HUES6 (cell line): Measurements from ENCODE around the gene MGAT4B.
A peak's percentile ranks its signal among the peaks of the same experiment; 100 is the strongest.

Source experiments
- H3K27ac ChIP-seq: 2 replicates; pipeline ENCODE4 v1.7.0; 2013; ENCODE audit warnings: low read depth, mild to moderate bottlenecking, low read length, inconsistent platforms
- H3K27me3 ChIP-seq: 2 replicates; pipeline ENCODE4 v1.6.1; 2013; ENCODE audit warnings: low read length; ENCODE audit not compliant: control insufficient read depth, insufficient read depth
- H3K36me3 ChIP-seq: 2 replicates; pipeline ENCODE4 v1.6.1; 2013; ENCODE audit warnings: low read length; ENCODE audit not compliant: control insufficient read depth, insufficient read depth
- H3K4me1 ChIP-seq: 2 replicates; pipeline ENCODE4 v1.6.1; 2013; ENCODE audit warnings: low read length; ENCODE audit not compliant: control insufficient read depth, insufficient read depth
- H3K4me3 ChIP-seq: 2 replicates; pipeline ENCODE4 v1.5.1; 2013; ENCODE audit warnings: low read depth, low read length
- H3K9ac ChIP-seq: one replicate; pipeline ENCODE4 v1.6.1; 2013; ENCODE audit warnings: mild to moderate bottlenecking, low read length
- H3K9me3 ChIP-seq: 2 replicates; pipeline ENCODE4 v1.6.1; 2013; ENCODE audit warnings: low read depth, low read length; ENCODE audit not compliant: control insufficient read depth, insufficient read depth

Gene MGAT4B

DNA sequence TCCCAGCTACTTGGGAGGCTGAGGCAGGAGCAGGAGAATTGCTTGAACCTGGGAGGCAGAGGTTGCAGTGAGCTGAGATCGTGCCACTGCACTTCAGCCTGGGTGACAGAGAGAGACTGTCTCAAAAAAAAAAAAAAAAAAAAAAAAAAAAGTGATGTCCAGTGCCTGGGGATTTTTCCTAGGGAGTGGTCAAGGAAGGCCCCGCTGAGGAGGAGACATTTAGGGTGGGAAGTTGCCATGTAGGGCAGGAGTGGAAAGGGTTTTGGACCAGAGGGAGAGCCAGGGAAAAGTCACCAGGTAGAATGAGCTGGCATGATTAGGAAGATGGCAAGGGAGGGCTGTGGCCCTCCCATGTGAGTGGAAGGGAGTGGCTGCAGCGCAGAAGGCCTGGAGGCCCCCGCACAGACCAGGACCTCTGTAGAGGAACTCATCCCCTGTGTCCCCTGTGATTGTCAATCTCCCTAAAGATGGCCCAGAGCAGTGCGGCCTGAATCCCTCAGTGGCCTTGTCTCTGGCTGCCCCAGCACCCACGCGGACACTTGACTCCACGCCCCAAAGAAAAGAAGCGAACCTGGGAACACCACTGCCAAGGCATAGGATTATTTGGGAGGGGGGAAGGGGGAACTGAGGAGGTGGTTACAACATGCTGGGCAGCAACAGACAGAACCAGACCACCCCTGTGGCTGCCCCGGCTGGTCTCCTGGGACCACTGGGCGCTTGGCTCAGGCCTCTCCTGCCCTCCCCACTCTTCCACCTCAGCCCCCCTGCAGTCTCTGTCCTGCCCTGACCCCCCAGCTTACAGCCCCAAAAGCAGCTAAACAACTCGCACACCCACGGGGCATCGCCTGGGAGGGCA is 11.5 kb upstream of the MGAT4B start:
- H3K36me3 ChIP-seq = peaks cover 20% of the 10 kb centered on the region
- no peaks in the 10 kb centered on the region for H3K27me3 ChIP-seq
- H3K4me1 ChIP-seq = peaks cover 39% of the 10 kb centered on the region
- peak overlapping the region; percentile 85; the same call in 1 of the 2 replicates for H3K27ac ChIP-seq
- no peaks in the 10 kb centered on the region for H3K9me3 ChIP-seq
- H3K9ac ChIP-seq = peak overlapping the region; percentile 84
- peak overlapping the region; percentile 53 for H3K4me3 ChIP-seq

DNA sequence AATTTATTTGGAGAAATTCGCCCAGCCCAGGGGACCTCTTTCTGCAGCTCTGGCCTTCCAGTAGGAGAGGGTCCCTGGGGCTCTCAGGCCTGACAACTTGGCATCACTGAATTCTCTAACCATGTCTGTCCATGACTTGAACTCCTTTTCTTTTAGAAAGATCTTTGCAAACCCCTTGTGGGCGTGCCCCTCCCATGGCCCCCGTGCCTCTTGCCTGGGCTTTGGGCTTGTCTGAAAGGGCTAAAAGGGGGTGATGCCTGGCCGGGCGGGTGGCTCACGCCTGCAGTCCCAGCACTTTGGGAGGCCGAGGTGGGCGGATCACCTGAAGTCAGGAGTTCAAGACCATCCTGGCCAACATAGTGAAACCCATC is 10.8 kb upstream of the MGAT4B start:
- no peak overlapping the region for H3K27ac ChIP-seq
- no peaks in the 10 kb centered on the region for H3K9me3 ChIP-seq
- no peaks in the 10 kb centered on the region for H3K27me3 ChIP-seq
- H3K4me1 ChIP-seq = peaks cover 36% of the 10 kb centered on the region
- peak overlapping the region; percentile 56 for H3K9ac ChIP-seq
- peak overlapping the region; percentile 55 for H3K4me3 ChIP-seq
- peaks cover 20% of the 10 kb centered on the region for H3K36me3 ChIP-seq

DNA sequence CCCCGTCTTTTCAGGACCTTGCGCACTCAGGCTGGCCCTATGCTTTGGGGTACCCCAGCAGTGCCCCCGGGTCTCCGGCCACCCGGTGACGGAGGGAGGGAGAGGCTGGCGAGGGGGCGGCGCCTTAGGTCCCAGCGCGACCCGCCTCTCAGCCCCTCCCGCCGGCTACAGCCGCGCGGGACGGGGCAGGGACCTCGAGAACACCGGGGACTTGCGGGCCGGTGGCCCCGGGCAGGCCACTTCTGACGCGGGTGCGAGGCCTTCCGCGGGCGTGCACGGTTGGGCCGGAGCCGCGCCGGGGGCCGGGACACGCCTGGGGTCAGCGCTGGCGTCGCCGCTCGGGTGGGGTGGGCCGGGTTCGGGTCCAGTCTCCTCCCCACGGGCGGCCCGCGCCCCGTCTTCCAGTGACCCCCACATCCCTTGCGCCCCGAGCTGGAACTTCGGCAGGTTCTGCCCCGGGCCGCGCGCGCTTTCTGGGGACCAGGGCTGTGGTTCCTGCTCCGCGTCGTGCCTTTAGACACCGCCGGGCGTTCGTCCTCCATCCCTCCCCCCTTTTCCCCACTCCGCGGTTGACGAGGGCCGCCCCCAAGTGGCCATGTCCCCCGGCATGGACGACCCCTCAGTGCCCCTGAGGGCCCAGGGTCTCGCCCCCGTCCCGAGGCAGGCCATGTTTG is 10.3 kb upstream of the MGAT4B start:
- peak overlapping the region; percentile 55 for H3K4me3 ChIP-seq
- H3K27ac ChIP-seq = no peak overlapping the region
- H3K9me3 ChIP-seq = no peaks in the 10 kb centered on the region
- peaks cover 20% of the 10 kb centered on the region for H3K36me3 ChIP-seq
- H3K9ac ChIP-seq = peak overlapping the region; percentile 56
- peaks cover 31% of the 10 kb centered on the region for H3K4me1 ChIP-seq
- no peaks in the 10 kb centered on the region for H3K27me3 ChIP-seq

DNA sequence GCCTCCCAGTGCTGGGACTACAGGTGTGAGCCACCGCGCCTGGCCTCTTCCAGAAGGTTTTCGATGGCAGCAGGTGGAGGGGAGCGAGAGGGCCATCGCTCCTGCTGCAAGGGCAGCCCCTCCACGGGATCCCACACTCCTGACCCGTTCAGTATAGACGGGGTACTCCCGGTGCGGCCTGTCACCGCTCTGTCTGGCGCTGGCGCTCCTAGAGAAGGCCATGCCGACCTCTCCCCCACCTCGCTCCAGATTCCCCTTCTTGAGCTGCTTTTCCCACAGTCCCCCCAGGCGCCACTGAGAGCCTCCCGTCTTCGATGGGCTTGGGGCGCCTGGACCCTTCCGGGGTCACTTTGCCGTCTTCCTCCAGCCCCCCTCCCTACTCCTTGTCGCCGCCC is 9.7 kb upstream of the MGAT4B start:
- H3K9ac ChIP-seq = no peak overlapping the region

DNA sequence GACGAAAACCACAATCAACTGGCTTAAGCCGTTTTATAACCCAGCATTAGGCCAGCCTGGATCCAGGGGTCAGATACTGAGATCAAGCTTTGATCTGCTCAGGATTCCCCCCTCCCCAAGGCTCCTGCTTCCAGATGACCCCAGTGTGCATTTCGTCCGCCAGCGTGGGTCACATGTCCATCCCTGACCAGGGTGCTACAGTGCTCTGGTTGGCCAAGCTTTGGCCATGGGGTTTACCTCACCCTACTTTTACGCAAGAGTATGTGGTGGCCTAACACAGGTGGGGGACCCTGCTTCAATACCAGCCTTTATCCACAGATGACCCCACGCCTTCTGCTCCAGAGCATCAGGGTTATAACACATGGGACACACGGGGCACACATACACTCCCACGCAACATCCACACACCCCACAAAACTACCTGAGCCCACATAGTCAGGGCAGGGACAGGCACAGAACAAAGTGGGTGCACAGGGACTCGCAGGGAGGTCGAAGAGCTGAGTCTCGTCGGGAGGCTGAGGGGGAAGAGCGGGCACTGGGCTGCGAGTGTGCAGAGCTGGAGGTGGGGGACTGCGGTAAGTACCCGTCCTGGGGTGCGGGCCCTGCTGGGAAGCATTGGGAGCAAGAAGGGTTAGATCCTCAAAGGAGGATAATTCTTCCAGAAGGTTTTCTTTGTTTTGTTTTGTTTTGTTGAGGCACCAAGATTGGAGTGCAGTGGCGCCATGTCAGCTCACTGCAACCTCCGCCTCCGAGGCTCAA is 9.0 kb upstream of the MGAT4B start:
- H3K27ac ChIP-seq = no peak overlapping the region
- no peak overlapping the region for H3K9ac ChIP-seq
- no peaks in the 10 kb centered on the region for H3K9me3 ChIP-seq
- H3K4me3 ChIP-seq = no peak overlapping the region
- no peaks in the 10 kb centered on the region for H3K27me3 ChIP-seq
- peaks cover 20% of the 10 kb centered on the region for H3K36me3 ChIP-seq
- H3K4me1 ChIP-seq = peaks cover 29% of the 10 kb centered on the region

More for the DNA sequence above, 9.7 kb upstream of the MGAT4B start:
- Histone ChIP-seq H3K27me3 (no peaks in the 10 kb centered on the region), H3K4me3 (peak overlapping the region; percentile 55), H3K4me1 (peaks cover 29% of the 10 kb centered on the region), H3K36me3 (peaks cover 20% of the 10 kb centered on the region), H3K9me3 (no peaks in the 10 kb centered on the region), H3K27ac (no peak overlapping the region)

DNA sequence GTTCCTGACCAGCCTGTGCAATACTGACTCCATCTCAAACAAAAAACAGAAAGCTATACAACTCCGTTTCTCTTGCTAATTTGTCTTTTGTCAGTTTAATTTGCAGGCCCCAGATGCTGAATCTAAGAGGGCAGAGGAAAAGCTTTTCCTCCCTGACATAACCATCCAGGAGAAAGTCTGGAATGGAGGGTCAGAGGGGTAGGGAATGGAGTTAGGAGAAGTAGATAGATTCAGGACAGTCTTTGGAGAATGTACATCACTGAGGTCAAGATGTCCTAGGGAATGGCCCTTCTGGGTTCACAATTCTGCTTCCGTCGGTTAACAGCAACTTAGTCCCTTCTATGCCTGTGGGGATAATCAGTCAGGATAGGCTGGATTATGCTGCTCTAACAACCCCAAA is 7.4 kb upstream of the MGAT4B start:
- Histone ChIP-seq H3K9ac (no peak overlapping the region), H3K4me3 (no peak overlapping the region), H3K4me1 (peaks cover 15% of the 10 kb centered on the region), H3K27me3 (no peaks in the 10 kb centered on the region), H3K36me3 (peaks cover 20% of the 10 kb centered on the region), H3K9me3 (no peaks in the 10 kb centered on the region), H3K27ac (no peak overlapping the region)

DNA sequence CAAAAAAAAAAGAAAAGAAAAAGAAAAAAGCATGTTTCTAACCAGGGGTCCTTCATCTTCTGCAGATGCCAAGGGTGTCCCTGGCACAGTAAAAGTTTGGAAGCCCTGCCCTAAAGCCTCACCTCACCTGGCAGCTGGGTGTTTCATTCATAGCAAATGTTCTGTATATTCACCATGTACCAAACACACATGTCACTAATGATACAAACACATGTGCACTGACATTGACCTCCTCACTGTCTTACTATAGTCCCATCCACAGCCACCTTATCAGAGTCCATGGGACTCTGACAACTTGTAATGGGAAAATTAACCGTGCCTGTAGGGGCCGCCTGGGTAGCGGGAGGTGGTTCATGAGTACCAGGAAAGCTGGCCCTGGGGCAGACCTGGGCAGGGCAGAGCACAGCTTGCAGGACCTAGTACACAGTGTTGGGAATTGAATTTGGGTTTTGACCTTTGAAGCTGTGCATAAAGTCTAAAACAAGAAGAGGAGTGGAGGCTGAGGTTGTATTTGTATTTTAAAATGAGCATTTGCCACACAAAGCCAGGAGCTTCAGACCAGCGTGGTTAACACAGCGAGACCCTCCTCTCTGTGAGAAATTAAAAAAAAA is 6.4 kb upstream of the MGAT4B start:
- H3K36me3 ChIP-seq = peaks cover 20% of the 10 kb centered on the region
- H3K27ac ChIP-seq = no peak overlapping the region
- H3K4me3 ChIP-seq = no peak overlapping the region
- peaks cover 7% of the 10 kb centered on the region for H3K4me1 ChIP-seq
- H3K9me3 ChIP-seq = no peaks in the 10 kb centered on the region
- H3K9ac ChIP-seq = no peak overlapping the region
- H3K27me3 ChIP-seq = no peaks in the 10 kb centered on the region

DNA sequence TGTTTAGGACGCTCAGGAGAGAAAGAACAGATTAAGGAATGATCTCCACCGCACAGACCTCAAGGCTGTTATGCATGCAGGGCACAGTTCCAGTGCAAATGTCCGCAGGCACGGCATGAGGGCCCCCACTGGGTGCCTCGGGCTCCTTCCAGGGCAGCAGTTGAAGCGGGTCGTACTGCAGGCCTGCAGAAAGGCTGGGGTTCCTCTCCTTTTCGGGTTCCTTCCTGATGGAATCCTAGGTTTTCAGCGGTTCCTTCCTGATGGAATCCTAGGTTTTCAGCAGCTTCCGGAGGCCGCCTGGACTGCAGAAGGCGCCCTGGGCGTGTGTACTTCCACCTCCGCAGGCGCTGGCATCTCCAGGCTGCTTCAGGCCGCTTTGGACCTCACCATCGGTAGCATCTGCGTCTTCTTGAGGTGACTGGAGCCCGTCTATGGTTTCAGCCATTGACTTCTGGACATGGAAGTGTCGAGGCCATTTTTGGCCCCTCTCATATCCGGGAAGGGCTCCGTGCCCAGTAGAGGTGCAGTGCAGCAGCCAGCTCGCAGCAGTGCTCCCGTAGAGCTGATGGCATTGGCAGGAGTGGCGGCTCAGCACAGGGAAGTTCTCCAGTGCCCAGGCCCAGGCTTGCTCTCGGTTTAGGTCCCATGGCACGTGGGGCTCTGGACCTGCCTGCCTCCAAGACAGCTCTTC is 5.6 kb upstream of the MGAT4B start:
- H3K36me3 ChIP-seq = peaks cover 20% of the 10 kb centered on the region
- H3K4me1 ChIP-seq = peaks cover 5% of the 10 kb centered on the region; the same call in 1 of the 2 replicates
- H3K9me3 ChIP-seq = no peaks in the 10 kb centered on the region
- H3K27ac ChIP-seq = no peak overlapping the region
- no peak overlapping the region for H3K9ac ChIP-seq
- H3K4me3 ChIP-seq = no peak overlapping the region
- no peaks in the 10 kb centered on the region for H3K27me3 ChIP-seq

DNA sequence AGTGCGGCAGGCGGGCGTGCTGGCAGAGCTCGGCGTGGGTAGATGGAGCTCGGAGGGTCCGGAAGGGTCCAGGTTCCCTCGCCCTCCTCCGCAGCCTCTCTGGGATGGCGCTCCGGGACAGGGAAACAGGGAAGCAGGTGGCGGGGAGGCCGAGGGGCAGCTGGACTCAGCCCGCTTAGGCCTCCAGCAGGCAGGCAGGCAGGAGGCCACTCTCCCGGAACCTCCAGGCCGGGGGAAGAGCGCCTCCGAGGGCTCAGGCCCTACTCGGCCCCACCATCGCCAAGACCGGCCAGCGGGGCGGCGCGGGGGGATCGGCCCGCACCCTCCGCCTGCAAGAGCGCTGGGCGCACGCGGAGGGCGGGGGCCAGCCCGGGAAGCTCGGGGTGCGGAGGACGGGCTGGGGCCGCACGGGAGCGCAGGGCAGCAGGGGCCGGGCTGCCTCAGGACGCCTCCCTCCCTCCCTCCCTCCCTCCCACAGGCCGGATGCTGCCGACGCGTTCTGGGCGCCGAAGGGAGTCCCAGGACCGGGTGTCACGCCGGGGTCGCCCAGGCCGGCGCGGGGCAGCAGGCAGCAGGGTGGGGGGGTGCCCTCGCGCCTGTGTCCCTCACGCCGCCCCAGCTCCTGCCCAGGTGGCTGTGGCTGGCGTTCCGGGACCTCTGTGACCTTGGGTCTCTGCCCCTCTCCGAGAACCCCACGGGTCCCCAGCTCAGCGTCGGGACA is 977 bp downstream of the MGAT4B start:
- Histone ChIP-seq H3K36me3 (peaks cover 5% of the 10 kb centered on the region; the same call in 1 of the 2 replicates), H3K4me3 (peak overlapping the region; percentile 87), H3K27ac (peak overlapping the region; percentile 74; the same call in 1 of the 2 replicates), H3K9ac (peak overlapping the region; percentile 72), H3K27me3 (no peaks in the 10 kb centered on the region), H3K9me3 (no peaks in the 10 kb centered on the region), H3K4me1 (peaks cover 32% of the 10 kb centered on the region)

DNA sequence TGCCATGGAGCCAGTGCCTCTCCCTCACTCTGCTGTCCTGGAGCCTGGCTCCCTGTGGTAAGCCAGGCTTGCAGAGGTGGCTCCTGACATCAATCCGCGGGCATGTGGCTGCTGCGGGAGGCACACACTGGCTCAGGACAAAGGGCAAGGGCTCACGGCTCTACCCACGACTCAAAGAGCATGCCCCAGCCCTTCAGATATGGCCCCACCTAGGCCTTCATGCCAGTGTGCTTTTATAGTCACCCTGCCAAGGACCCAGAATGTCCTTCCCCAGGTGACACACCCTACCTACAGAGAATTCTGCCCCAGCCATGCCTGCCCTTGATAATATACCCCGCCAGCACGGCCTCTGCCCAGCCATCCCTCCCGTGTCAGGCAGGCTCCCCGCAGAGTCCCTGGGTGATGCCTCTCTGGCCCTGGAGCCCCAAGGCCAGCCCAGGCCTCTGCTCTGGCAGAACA is 1.6 kb downstream of the MGAT4B start:
- Histone ChIP-seq H3K9me3 (no peaks in the 10 kb centered on the region), H3K27ac (no peak overlapping the region), H3K4me1 (peaks cover 32% of the 10 kb centered on the region), H3K9ac (peak overlapping the region; percentile 72), H3K4me3 (peak overlapping the region; percentile 87), H3K36me3 (peaks cover 9% of the 10 kb centered on the region), H3K27me3 (no peaks in the 10 kb centered on the region)
